Sigmoid colon (tissue), 4 donors: ENCODE data around the gene MRGPRX2.

Experiments used
- EP300 ChIP-seq, 4 donors: sonication (generic); formaldehyde crosslinking; IDR thresholded peaks; one replicate each; pipeline ENCODE4 v1.6.1; 2017; ENCODE audit warnings: antibody characterized with exemption in 4 of 4
- POLR2A ChIP-seq, 2 donors: fragments of 450-650 bp; IDR thresholded peaks; one replicate each; pipeline ENCODE4 v1.6.1; 2016; ENCODE audit warnings: antibody characterized with exemption in 2 of 2, mild to moderate bottlenecking in 2 of 2, moderate library complexity in 2 of 2
- POLR2AphosphoS5 ChIP-seq, 4 donors: sonication (generic); formaldehyde crosslinking; IDR thresholded peaks; one replicate each; pipeline ENCODE4 v1.6.1; 2017; ENCODE audit warnings: antibody characterized with exemption in 4 of 4
- TF ChIP-seq, protein P1 (sequence below), 4 experiments: fragments of 450-650 bp in 3 of 4; fragments of 200-600 bp in 1 of 4; IDR thresholded peaks; one replicate each; pipeline ENCODE4 v1.5.1; 2016 to 2019; ENCODE audit warnings: antibody characterized with exemption in 4 of 4, mild to moderate bottlenecking in 3 of 4, moderate library complexity in 2 of 4

DNA sequence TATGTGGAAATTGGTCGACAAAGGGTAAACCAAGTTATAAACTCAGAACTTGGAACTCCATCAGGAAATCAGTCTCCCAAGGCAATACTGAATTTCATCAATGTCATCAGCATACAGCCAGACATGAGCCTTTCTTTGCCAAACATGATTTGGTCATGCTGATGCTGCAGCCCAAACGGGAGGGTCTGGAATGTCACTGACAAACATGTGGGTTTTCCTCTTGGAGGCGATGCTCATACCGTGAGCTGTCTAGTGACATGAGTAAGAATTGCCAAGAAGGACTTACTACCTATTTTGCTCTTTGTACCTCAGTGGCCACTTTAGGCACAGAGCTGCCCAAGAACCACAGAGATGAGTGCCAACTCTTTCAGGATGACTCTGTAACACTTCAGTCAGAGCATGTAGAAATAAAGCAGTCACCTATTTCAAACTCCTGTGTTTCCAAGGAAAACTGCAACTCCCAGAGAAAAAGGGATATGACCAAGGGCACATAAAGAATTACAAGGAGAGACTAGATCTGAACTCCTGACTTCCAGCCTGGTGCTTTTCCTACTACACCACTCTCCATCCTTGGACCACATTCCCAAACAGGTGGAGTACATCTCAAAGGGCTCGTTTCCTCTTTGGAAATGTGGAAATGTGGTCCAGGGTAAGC, 24.3 kb upstream of the MRGPRX2 start:
- TF ChIP-seq POLR2AphosphoS5 (IDR thresholded peaks at IDR 0.05): no peak
- TF ChIP-seq, protein P1, sequence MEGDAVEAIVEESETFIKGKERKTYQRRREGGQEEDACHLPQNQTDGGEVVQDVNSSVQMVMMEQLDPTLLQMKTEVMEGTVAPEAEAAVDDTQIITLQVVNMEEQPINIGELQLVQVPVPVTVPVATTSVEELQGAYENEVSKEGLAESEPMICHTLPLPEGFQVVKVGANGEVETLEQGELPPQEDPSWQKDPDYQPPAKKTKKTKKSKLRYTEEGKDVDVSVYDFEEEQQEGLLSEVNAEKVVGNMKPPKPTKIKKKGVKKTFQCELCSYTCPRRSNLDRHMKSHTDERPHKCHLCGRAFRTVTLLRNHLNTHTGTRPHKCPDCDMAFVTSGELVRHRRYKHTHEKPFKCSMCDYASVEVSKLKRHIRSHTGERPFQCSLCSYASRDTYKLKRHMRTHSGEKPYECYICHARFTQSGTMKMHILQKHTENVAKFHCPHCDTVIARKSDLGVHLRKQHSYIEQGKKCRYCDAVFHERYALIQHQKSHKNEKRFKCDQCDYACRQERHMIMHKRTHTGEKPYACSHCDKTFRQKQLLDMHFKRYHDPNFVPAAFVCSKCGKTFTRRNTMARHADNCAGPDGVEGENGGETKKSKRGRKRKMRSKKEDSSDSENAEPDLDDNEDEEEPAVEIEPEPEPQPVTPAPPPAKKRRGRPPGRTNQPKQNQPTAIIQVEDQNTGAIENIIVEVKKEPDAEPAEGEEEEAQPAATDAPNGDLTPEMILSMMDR (IDR thresholded peaks at IDR 0.05): no peak
- TF ChIP-seq EP300 (IDR thresholded peaks at IDR 0.05): no peak
- no peak for TF ChIP-seq POLR2A (IDR thresholded peaks at IDR 0.05)
